Large intestine (tissue), 3 donors: ENCODE measurements around the gene CARD9. TPM values are rescaled to one million over a fixed set of nuclear protein-coding genes. Genes with fewer than 3 reads are reported as not detected.
A peak's percentile ranks its signal among the peaks of the same experiment; 100 is the strongest.

Experiments used
- DNase-seq, 2 donors: peaks; one replicate each; pipeline versions ENCODE4 v3.0.0 to v3.0.0-alpha.2; 2013
- H3K27ac ChIP-seq: one replicate; pipeline ENCODE4 v1.5.1; 2013; ENCODE audit warnings: low read length
- H3K27me3 ChIP-seq: 2 replicates; pipeline ENCODE4 v1.6.1; 2013; ENCODE audit warnings: low read length; ENCODE audit not compliant: control insufficient read depth, insufficient read depth
- H3K36me3 ChIP-seq: 2 replicates; pipeline ENCODE4 v1.6.1; 2013; ENCODE audit warnings: low read length; ENCODE audit not compliant: control insufficient read depth, insufficient read depth
- H3K4me1 ChIP-seq: one replicate; pipeline ENCODE4 v1.6.1; 2013; ENCODE audit warnings: low read length; ENCODE audit not compliant: control insufficient read depth, insufficient read depth
- H3K4me3 ChIP-seq: one replicate; pipeline ENCODE4 v1.5.1; 2013; ENCODE audit warnings: low read length
- H3K9me3 ChIP-seq: one replicate; pipeline ENCODE4 v1.6.1; 2013; ENCODE audit warnings: mild to moderate bottlenecking, low read depth, low read length, moderate library complexity; ENCODE audit not compliant: control insufficient read depth
- WGBS: methylation state at CpG from one replicate; pipeline ENCODE4 v1.1.5; 2013; ENCODE audit warnings: low lambda C conversion rate; ENCODE audit not compliant: insufficient coverage; 5-methylcytosine and 5-hydroxymethylcytosine counted together
- polyA plus RNA-seq: library from polyadenylated mRNA; unstranded; fragments of 120-200 nt; gene quantifications from one replicate; pipeline ENCODE4 v1.2.1, GENCODE V29; 2013

The CARD9 gene
- polyA plus RNA-seq, 1 donor: 2.4 TPM

- WGBS: no CpG with 5 or more reads among the region's 17 CpGs
- Histone ChIP-seq H3K4me3 (no peak overlapping the region), H3K9me3 (no peaks in the 10 kb centered on the region), H3K36me3 (peaks cover 70% of the 10 kb centered on the region), H3K27me3 (no peaks in the 10 kb centered on the region), H3K4me1 (peaks cover 12% of the 10 kb centered on the region), H3K27ac (no peak overlapping the region)
- DNase-seq: no peak
Observed at GRCh38 chr9:136380381-136380780, 6.9 kb upstream of the CARD9 start.

DNA sequence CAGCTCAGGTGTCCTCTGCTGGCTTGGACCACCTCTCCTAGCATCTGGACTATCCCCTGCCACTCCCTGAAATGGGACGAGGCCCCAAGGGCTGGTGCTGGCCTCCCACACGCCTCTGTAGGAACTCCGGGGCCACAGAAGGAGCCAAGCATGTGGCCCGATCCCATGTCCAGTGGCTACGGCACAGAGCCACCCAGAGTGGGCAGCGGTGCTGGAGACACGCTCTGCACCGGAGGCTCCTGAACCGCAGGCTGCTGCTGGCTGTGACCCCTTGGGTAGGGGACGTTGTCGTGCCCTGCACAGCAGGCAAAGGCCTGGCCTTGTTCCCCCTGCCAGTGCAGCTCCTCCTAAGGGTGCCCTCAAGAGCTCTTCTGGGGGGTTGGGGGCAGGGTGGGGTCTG lies 6.4 kb upstream of the CARD9 start:
- Histone ChIP-seq H3K36me3 (peaks cover 75% of the 10 kb centered on the region), H3K27me3 (no peaks in the 10 kb centered on the region), H3K4me3 (no peak overlapping the region), H3K27ac (no peak overlapping the region), H3K9me3 (no peaks in the 10 kb centered on the region), H3K4me1 (peaks cover 12% of the 10 kb centered on the region)
- DNase-seq: no peak
- WGBS: no CpG with 5 or more reads among the region's 11 CpGs

GRCh38 chr9:136379401-136379800 lies 5.9 kb upstream of the CARD9 start:
- Histone ChIP-seq H3K27ac (no peak overlapping the region), H3K36me3 (peaks cover 74% of the 10 kb centered on the region), H3K27me3 (no peaks in the 10 kb centered on the region), H3K4me3 (no peak overlapping the region), H3K9me3 (no peaks in the 10 kb centered on the region), H3K4me1 (peaks cover 12% of the 10 kb centered on the region)
- whole genome bisulfite sequencing: no CpG with 5 or more reads among the region's 11 CpGs
- DNase-seq: no peak

DNA sequence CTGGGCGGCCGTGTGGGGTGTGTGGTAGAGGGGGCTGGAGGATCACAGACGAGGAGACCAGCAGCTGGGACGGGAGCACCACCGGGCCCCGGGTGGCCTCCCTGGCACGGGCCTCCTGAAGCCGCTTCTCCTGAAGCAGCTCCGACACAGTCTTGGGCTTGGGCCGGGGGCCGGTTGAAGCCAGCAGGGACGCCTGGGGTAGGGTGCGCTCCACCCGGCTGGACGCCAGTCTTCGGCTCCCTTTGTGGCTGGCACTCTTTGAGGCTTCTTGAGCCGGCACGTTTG lies 5.5 kb upstream of the CARD9 start:
- no peaks in the 10 kb centered on the region for H3K27me3 ChIP-seq
- H3K36me3 ChIP-seq: peaks cover 70% of the 10 kb centered on the region
- H3K4me1 ChIP-seq: peaks cover 12% of the 10 kb centered on the region
- WGBS: no CpG with 5 or more reads among the region's 18 CpGs
- DNase-seq: no peak
- no peak overlapping the region for H3K4me3 ChIP-seq
- no peaks in the 10 kb centered on the region for H3K9me3 ChIP-seq
- H3K27ac ChIP-seq: no peak overlapping the region

GRCh38 chr9:136378170-136379002 lies 4.9 kb upstream of the CARD9 start:
- peak; percentile 67 to 71 for DNase-seq
- no peak overlapping the region for H3K4me3 ChIP-seq
- peak overlapping the region; percentile 33 for H3K27ac ChIP-seq
- no peaks in the 10 kb centered on the region for H3K27me3 ChIP-seq
- H3K9me3 ChIP-seq: no peaks in the 10 kb centered on the region
- WGBS: no CpG with 5 or more reads among the region's 28 CpGs
- peaks cover 13% of the 10 kb centered on the region for H3K4me1 ChIP-seq
- peaks cover 64% of the 10 kb centered on the region for H3K36me3 ChIP-seq

DNA sequence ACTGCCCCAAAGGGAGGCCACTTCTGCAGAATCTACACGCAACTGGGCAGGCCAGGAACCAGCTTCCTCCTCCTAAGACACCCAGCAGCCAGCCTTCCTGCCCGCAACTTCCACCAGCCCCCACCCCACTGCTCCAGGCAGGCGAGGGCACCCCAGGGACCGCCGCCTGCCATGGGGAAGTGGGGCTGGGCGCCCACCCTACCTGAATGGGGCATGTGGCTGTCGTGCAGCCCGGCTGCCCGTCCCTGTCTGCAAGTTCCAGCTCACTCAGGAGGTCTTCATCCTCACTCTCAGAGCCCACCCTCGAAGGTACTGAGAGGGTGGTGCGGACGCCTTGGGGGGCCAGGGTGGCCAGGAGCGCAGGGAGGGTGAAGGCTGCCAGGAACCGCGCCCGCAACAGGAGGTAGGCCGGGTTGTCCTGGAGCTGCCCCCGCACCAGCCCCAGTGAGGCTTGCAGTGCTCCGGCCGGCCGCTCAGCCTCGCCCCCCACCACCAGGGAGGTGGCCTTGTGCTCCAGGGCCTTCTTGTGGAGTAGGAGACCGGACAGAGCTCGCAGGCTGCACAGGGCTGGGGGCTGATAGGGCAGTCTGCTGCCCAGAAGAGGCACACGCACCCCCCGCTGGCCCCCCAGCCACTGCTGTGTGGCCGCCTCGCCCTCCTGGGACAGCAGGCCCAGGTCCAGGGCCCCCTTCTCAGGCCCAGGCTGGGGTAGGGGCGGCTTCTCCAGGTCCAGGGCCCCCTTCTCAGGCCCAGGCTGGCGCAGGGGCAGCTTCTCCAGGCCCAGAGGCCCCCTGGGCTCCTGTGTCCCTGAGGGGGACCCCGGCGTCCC lies 4.1 kb upstream of the CARD9 start:
- DNase-seq: no peak
- Histone ChIP-seq H3K27me3 (no peaks in the 10 kb centered on the region), H3K27ac (peak overlapping the region; percentile 33), H3K9me3 (no peaks in the 10 kb centered on the region), H3K4me3 (no peak overlapping the region), H3K36me3 (peaks cover 56% of the 10 kb centered on the region), H3K4me1 (peaks cover 22% of the 10 kb centered on the region)
- no CpG with 5 or more reads among the region's 32 CpGs for whole genome bisulfite sequencing

- H3K27me3 ChIP-seq: no peaks in the 10 kb centered on the region
- no peaks in the 10 kb centered on the region for H3K9me3 ChIP-seq
- H3K36me3 ChIP-seq: peaks cover 45% of the 10 kb centered on the region
- peaks cover 27% of the 10 kb centered on the region for H3K4me1 ChIP-seq
- no peak for DNase-seq
- H3K4me3 ChIP-seq: no peak overlapping the region
- no peak overlapping the region for H3K27ac ChIP-seq
- 100% methylated on average over 2 of the region's 8 CpGs for WGBS
Observed at GRCh38 chr9:136376457-136376856, 3.0 kb upstream of the CARD9 start.

DNA sequence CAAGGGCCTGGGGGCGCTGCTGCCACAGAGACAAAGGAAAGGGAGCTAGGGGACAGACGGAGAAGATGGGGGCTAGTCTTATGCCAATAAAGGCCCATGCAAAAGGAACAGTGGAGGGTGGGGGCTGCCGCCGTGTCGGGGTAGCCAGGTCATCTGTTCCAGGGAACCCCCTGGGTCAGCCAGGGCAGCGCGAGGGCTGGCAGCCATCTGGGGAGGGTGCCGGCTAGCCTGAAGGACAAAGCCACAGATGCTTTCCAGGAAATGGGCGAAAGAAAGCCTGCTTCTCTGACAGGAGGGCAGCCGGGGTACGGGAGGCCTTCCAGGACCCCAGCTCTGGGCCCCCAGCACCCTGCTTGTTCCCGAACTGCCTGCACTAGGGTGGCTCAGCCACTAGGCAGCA lies 1.6 kb upstream of the CARD9 start:
- Histone ChIP-seq H3K36me3 (peaks cover 33% of the 10 kb centered on the region), H3K27ac (no peak overlapping the region), H3K4me1 (peaks cover 27% of the 10 kb centered on the region), H3K27me3 (no peaks in the 10 kb centered on the region), H3K9me3 (no peaks in the 10 kb centered on the region), H3K4me3 (no peak overlapping the region)
- DNase-seq: no peak
- WGBS: no CpG with 5 or more reads among the region's 12 CpGs

GRCh38 chr9:136374183-136374575 lies 710 bp upstream of the CARD9 start:
- no peak for DNase-seq
- 80% methylated on average over 1 of the region's 14 CpGs for WGBS
- H3K27ac ChIP-seq: no peak overlapping the region

DNA sequence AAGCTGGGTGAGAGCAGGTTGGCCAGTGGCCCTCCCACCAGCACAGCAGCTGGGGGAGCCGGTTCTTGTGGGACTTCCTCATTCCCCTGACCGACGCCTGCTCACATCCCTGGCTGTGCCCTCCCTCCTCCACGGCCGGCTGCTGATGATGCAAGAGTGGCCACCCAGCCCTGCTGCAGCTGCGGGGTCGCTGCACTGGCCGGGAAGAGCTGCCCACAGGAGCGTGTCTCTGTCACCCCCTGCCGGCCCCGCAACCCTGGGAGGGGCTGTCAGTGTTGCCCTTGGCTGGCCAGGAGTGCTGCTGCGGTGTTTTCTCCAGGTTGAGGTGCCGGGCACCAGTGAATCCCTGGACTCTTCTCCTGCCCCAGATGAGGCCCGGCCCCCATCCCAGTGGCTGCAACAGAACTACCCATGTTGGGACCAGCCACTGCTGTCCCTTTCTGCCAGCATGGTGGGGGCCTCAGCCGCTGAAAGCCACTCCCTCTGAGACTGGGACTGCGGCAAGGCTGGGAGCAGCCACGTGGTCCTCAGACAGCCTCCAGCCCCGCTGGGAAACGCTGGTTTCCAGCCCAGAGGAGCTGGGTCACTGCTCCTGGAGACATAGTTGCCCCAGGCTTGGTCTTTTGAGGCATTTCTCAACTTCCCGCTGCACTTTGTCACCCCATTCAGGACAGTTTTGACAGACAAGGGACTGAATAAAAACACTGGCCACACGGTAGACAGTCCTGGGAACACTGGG lies 739 bp downstream of the CARD9 start:
- H3K27me3 ChIP-seq: no peaks in the 10 kb centered on the region
- H3K4me1 ChIP-seq: peaks cover 19% of the 10 kb centered on the region
- H3K4me3 ChIP-seq: peak overlapping the region; percentile 10
- peaks cover 18% of the 10 kb centered on the region for H3K36me3 ChIP-seq
- WGBS: no CpG with 5 or more reads among the region's 21 CpGs
- no peak overlapping the region for H3K27ac ChIP-seq
- H3K9me3 ChIP-seq: no peaks in the 10 kb centered on the region
- peak; percentile 37 to 51 for DNase-seq

More at GRCh38 chr9:136374183-136374575, 710 bp upstream of the CARD9 start:
- peaks cover 27% of the 10 kb centered on the region for H3K4me1 ChIP-seq
- H3K27me3 ChIP-seq: no peaks in the 10 kb centered on the region
- H3K36me3 ChIP-seq: peaks cover 24% of the 10 kb centered on the region
- H3K9me3 ChIP-seq: no peaks in the 10 kb centered on the region
- H3K4me3 ChIP-seq: no peak overlapping the region
